Liver (tissue), 9 donors: ENCODE measurements around the gene GBGT1. TPM values are rescaled to one million over a fixed set of nuclear protein-coding genes. Genes with fewer than 3 reads are reported as not detected.

ENCODE experiments used
- DNase-seq: peaks from one replicate; pipeline ENCODE4 v3.0.0-alpha.2; 2017; ENCODE audit warnings: low spot score
- H3K27ac ChIP-seq, 2 donors: one replicate each; pipeline ENCODE4 v1.7.0; 2013; ENCODE audit warnings: inconsistent platforms in 2 of 2, low read length in 2 of 2, control low read depth in 1 of 2, low read depth in 1 of 2, mild to moderate bottlenecking in 1 of 2
- H3K27me3 ChIP-seq, 4 donors: one replicate each; pipeline versions ENCODE4 v1.6.1 to v1.7.0; 2013; ENCODE audit warnings: low read length in 3 of 4, inconsistent platforms in 1 of 4, mild to moderate bottlenecking in 1 of 4, moderate library complexity in 1 of 4; ENCODE audit not compliant: control insufficient read depth in 4 of 4, insufficient read depth in 4 of 4
- H3K36me3 ChIP-seq, 4 donors: one replicate each; pipeline versions ENCODE4 v1.6.1 to v1.7.0; 2013; ENCODE audit warnings: low read length in 3 of 4, mild to moderate bottlenecking in 3 of 4, low read depth in 1 of 4, moderate library complexity in 1 of 4; ENCODE audit not compliant: control insufficient read depth in 4 of 4, insufficient read depth in 3 of 4
- H3K4me1 ChIP-seq, 4 donors: one replicate each; pipeline versions ENCODE4 v1.6.1 to v1.7.0; 2013; ENCODE audit warnings: low read length in 3 of 4, mild to moderate bottlenecking in 3 of 4, moderate library complexity in 1 of 4; ENCODE audit not compliant: control insufficient read depth in 4 of 4, insufficient read depth in 4 of 4
- H3K4me3 ChIP-seq, 3 donors: one replicate each; pipeline versions ENCODE4 v1.6.1 to v1.7.0; 2013; ENCODE audit warnings: low read length in 3 of 3, control low read depth in 1 of 3, low read depth in 1 of 3, mild to moderate bottlenecking in 1 of 3
- H3K9ac ChIP-seq, 2 donors: one replicate each; pipeline ENCODE4 v1.7.0; 2013; ENCODE audit warnings: low read length in 2 of 2, mild to moderate bottlenecking in 2 of 2, moderate library complexity in 2 of 2, control low read depth in 1 of 2, low read depth in 1 of 2
- H3K9me3 ChIP-seq, 4 donors: one replicate each; pipeline versions ENCODE4 v1.6.1 to v1.7.0; 2013; ENCODE audit warnings: low read length in 3 of 4; ENCODE audit not compliant: control insufficient read depth in 4 of 4
- ATF3 ChIP-seq: IDR thresholded peaks from 2 replicates; pipeline ENCODE4 v1.6.1; 2016; ENCODE audit warnings: antibody characterized with exemption
- CTCF ChIP-seq: fragments of 150-350 bp; IDR thresholded peaks from 2 replicates; pipeline ENCODE4 v1.5.1; 2017; ENCODE audit warnings: improper control_type of control experiment, low read depth, low read length; ENCODE audit not compliant: missing input control
- EGR1 ChIP-seq, 2 donors: IDR thresholded peaks; 2 replicates each; pipeline ENCODE4 v1.6.1; 2016 to 2018; ENCODE audit warnings: antibody characterized with exemption in 2 of 2, low read depth in 2 of 2
- FOXA1 ChIP-seq: IDR thresholded peaks from 2 replicates; pipeline ENCODE4 v1.6.1; 2016; ENCODE audit warnings: antibody characterized with exemption
- FOXA2 ChIP-seq: IDR thresholded peaks from 2 replicates; pipeline ENCODE4 v1.6.1; 2016; ENCODE audit warnings: antibody characterized with exemption
- GABPA ChIP-seq, 2 donors: IDR thresholded peaks in 1 of 2; conservative IDR thresholded peaks in 1 of 2; 2 replicates each; pipeline ENCODE4 v1.6.1; 2016; ENCODE audit warnings: antibody characterized with exemption in 2 of 2, mild to moderate bottlenecking in 1 of 2, moderate library complexity in 1 of 2
- HNF4A ChIP-seq, 2 donors: conservative IDR thresholded peaks; 2 replicates each; pipeline ENCODE4 v1.6.1; 2016; ENCODE audit warnings: antibody characterized with exemption in 2 of 2, mild to moderate bottlenecking in 2 of 2
- HNF4G ChIP-seq: IDR thresholded peaks from 2 replicates; pipeline ENCODE4 v1.6.1; 2016; ENCODE audit warnings: antibody characterized with exemption
- JUND ChIP-seq, 2 donors: IDR thresholded peaks; 2 replicates each; pipeline ENCODE4 v1.6.1; 2016; ENCODE audit warnings: antibody characterized with exemption in 2 of 2
- NR2F2 ChIP-seq: IDR thresholded peaks from 2 replicates; pipeline ENCODE4 v1.6.1; 2016; ENCODE audit warnings: antibody characterized with exemption
- RAD21 ChIP-seq, 2 donors: IDR thresholded peaks; 2 replicates each; pipeline ENCODE4 v1.6.1; 2016; ENCODE audit warnings: antibody characterized with exemption in 2 of 2, mild to moderate bottlenecking in 2 of 2
- REST ChIP-seq: IDR thresholded peaks from 2 replicates; pipeline ENCODE4 v1.6.1; 2016; ENCODE audit warnings: antibody characterized with exemption, mild to moderate bottlenecking
- RXRA ChIP-seq, 2 donors: IDR thresholded peaks; 2 replicates each; pipeline ENCODE4 v1.6.1; 2017 to 2018; ENCODE audit warnings: antibody characterized with exemption in 2 of 2, mild to moderate bottlenecking in 1 of 2
- TAF1 ChIP-seq: conservative IDR thresholded peaks from 2 replicates; pipeline ENCODE4 v1.6.1; 2016; ENCODE audit warnings: antibody characterized with exemption, mild to moderate bottlenecking
- ZBTB33 ChIP-seq: IDR thresholded peaks from 2 replicates; pipeline ENCODE4 v1.6.1; 2016; ENCODE audit warnings: antibody characterized with exemption
- WGBS: extraction: QIAGEN DNeasy Blood & Tissue Kit; methylation state at CpG from one replicate; pipeline ENCODE4 v1.1.7; 2013; 5-methylcytosine and 5-hydroxymethylcytosine counted together
- polyA plus RNA-seq, 2 donors: library from polyadenylated mRNA; stranded (reverse) in 1 of 2; unstranded in 1 of 2; fragments of 200-250 nt in 1 of 2; fragments of >200 nt in 1 of 2; fragmentation: Nextera tagmentation in 1 of 2; extraction: Ambion mirVana in 1 of 2; gene quantifications; one replicate each; pipeline versions ENCODE4 v1.2.1 to v1.2.3, GENCODE V29; 2013 to 2015
- total RNA-seq, 2 donors: library from RNA; depleted of rRNA; stranded (reverse); fragments of >200 nt; gene quantifications; one replicate each; pipeline ENCODE4 v1.2.3, GENCODE V29; 2014
- donor health status: healthy.
- donor health status: healthy.
- donor health status: healthy.
- donor health status: healthy.
- donor health status: healthy.

GBGT1 gene
- total and polyA plus RNA-seq, 4 donors, result 0.33 to 25.7 (median 2.3) TPM

- WGBS, result 47% methylated on average over 21 of the region's 21 CpGs
- H3K4me1 ChIP-seq, result peaks cover 0 to 3% (median 0%) of the 10 kb centered on the region in 4 donors
- no peak for DNase-seq
- H3K36me3 ChIP-seq, result no peaks in the 10 kb centered on the region
- H3K9ac ChIP-seq, result no peak overlapping the region
- no peak for TF ChIP-seq HNF4G
- no peak for TF ChIP-seq RXRA (IDR thresholded peaks at IDR 0.05)
- no peak for TF ChIP-seq REST
- no peak for TF ChIP-seq ATF3
- TF ChIP-seq TAF1, result no peak
- TF ChIP-seq HNF4A (conservative IDR thresholded peaks at IDR 0.05), result no peak
- no peak for TF ChIP-seq RAD21 (IDR thresholded peaks at IDR 0.05)
- TF ChIP-seq ZBTB33, result no peak
- no peak for TF ChIP-seq JUND (IDR thresholded peaks at IDR 0.05)
- no peaks in the 10 kb centered on the region for H3K9me3 ChIP-seq
- no peak overlapping the region for H3K27ac ChIP-seq
- H3K4me3 ChIP-seq, result no peak overlapping the region
- H3K27me3 ChIP-seq, result peaks cover 0 to 2% (median 0%) of the 10 kb centered on the region in 4 donors
These were observed 24.5 kb upstream of the GBGT1 start for GRCh38 chr9:133188006-133188842.

GRCh38 chr9:133187561-133188005 is 23.9 kb upstream of the GBGT1 start:
- H3K9me3 ChIP-seq, result no peaks in the 10 kb centered on the region
- no peak overlapping the region for H3K4me3 ChIP-seq
- peaks cover 0 to 3% (median 0%) of the 10 kb centered on the region in 4 donors for H3K4me1 ChIP-seq
- H3K27ac ChIP-seq, result no peak overlapping the region
- DNase-seq, result no peak
- peaks cover 0 to 2% (median 0%) of the 10 kb centered on the region in 4 donors for H3K27me3 ChIP-seq
- WGBS, result 82% methylated on average over 10 of the region's 10 CpGs
- H3K9ac ChIP-seq, result no peak overlapping the region
- no peak for TF ChIP-seq RXRA (IDR thresholded peaks at IDR 0.05)
- no peak for TF ChIP-seq ATF3
- TF ChIP-seq GABPA (IDR thresholded peaks at IDR 0.05 in 1 of 2, conservative IDR thresholded peaks at IDR 0.05 in 1 of 2), result no peak
- TF ChIP-seq TAF1, result no peak
- TF ChIP-seq EGR1 (IDR thresholded peaks at IDR 0.05; ENCODE audit: low read depth in 2 of 2), result no peak
- no peak for TF ChIP-seq FOXA2
- TF ChIP-seq FOXA1, result no peak
- TF ChIP-seq ZBTB33, result no peak
- TF ChIP-seq RAD21 (IDR thresholded peaks at IDR 0.05), result no peak
- no peak for TF ChIP-seq NR2F2
- TF ChIP-seq HNF4A (conservative IDR thresholded peaks at IDR 0.05), result no peak
- no peak for TF ChIP-seq CTCF
- no peak for TF ChIP-seq HNF4G
- no peak for TF ChIP-seq REST
- H3K36me3 ChIP-seq, result no peaks in the 10 kb centered on the region
